Tongue (tissue), 2 donors: ENCODE data around the gene MYH2. TPM values are rescaled to one million over a fixed set of nuclear protein-coding genes. Genes with fewer than 3 reads are reported as not detected.
A peak's percentile ranks its signal among the peaks of the same experiment; 100 is the strongest.

ENCODE experiments used
- DNase-seq: peaks from one replicate; pipeline ENCODE4 v3.0.0-alpha.2; 2015
- total RNA-seq: library from RNA; depleted of rRNA; stranded (reverse); fragments of >200 nt; gene quantifications from one replicate; pipeline ENCODE4 v1.2.3, GENCODE V29; 2014

The MYH2 gene
- total RNA-seq, 1 donor from 2014 or later: 1,036 TPM

DNA sequence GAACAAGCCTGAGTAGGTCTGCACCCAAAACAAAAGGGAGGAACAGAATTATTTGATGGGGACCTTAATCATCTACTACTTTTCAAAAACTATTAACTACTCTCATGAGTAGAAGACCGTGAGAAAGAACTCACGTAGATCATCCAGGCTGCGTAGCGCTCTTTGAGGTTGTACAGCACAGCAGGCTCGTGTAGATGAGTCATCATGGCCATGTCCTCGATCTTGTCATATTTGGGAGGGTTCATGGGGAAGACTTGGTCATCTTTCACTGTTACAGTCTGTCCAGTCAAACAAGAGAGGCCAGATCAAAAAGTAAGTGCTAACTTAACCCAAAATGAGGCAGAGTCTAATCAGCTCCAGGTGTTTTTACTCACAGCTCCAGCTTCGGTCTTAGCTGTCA, 33.4 kb downstream of the MYH2 start:
- no peak for DNase-seq

- peak; percentile 8 for DNase-seq
Measured at GRCh38 chr17:10513299-10514067, 36.0 kb downstream of the MYH2 start.

GRCh38 chr17:10512856-10513255, 36.6 kb downstream of the MYH2 start:
- DNase-seq: no peak

GRCh38 chr17:10499950-10500349, 49.5 kb downstream of the MYH2 start:
- no peak for DNase-seq

- DNase-seq: no peak
Measured at GRCh38 chr17:10492004-10492403, 57.5 kb downstream of the MYH2 start.

GRCh38 chr17:10482252-10482651, 67.2 kb downstream of the MYH2 start:
- no peak for DNase-seq

DNA sequence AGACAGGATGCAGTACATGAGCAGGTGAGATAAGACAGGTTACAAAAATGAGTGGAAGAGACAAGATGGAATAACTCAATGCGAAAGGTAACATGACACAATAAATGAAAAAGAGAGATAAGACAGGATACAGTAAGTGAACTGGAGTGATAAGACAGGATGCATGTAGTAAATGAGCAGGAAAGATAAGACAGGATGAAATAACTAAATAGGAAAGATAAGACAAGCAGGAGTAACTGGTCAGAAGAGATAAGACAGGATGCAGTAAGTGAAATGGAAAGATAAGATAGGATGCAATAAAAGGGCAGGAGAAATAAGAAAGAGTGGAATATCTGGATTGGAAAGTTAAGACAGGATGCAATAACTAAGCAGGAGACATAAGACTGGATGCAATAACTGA, 71.8 kb downstream of the MYH2 start:
- DNase-seq: no peak

DNA sequence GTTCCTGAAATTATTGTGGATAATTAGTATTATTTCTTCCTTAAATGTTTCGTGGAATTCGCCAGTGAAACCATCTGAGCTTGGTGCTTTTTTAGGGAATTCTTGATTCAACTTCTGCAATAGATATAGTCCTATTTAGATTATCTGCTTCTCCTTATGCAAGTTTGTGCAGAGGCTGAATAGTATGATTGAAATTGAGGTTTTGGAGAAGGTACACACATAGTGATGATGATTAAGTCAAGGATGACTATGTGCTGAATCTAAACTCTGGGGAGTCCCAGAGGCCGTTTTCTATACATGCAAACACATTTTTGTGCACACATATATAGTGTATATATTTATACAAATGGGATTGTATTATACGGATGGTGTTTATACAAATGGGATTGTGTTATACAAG, 74.9 kb downstream of the MYH2 start:
- no peak for DNase-seq

GRCh38 chr17:10471858-10472257, 77.6 kb downstream of the MYH2 start:
- no peak for DNase-seq

Other genes starting within 250 kb of the MYH2 start
- gene MYH13, start 176.7 kb downstream of the MYH2 start, total RNA-seq: 1.4 TPM
- gene MYH8, start 127.7 kb downstream of the MYH2 start, total RNA-seq: 4,616 TPM
- gene MYH4, start 80.1 kb downstream of the MYH2 start, total RNA-seq: 0.72 TPM
- gene MYH1, start 31.1 kb downstream of the MYH2 start, total RNA-seq: 15.4 TPM
- 9,382 TPM for gene MYH3, start 107.7 kb upstream of the MYH2 start, total RNA-seq
- 28.1 TPM for gene SCO1, start 147.9 kb upstream of the MYH2 start, total RNA-seq
- gene ADPRM, start 147.9 kb upstream of the MYH2 start, total RNA-seq: 23.6 TPM
- 3.8 TPM for gene TMEM220, start 180.4 kb upstream of the MYH2 start, total RNA-seq